ENCODE data around the gene AP1M1.
A peak's percentile ranks its signal among the peaks of the same experiment; 100 is the strongest.

AP1M1 gene

GRCh38 chr19:16249826-16250404 is 52.2 kb downstream of the AP1M1 start:
- Mint-ChIP-seq H3K9me3 (no peaks in the 10 kb centered on the region), H3K27me3 (no peaks in the 10 kb centered on the region), H3K4me3 (no peak overlapping the region), H3K27ac (no peak overlapping the region), H3K36me3 (ENCODE audit: low read depth) (no peaks in the 10 kb centered on the region), H3K4me1 (peaks cover 12% of the 10 kb centered on the region)
- DNase-seq (no peak), ATAC-seq (no peak)

GRCh38 chr19:16252459-16253205 is 54.9 kb downstream of the AP1M1 start:
- Mint-ChIP-seq H3K36me3 (ENCODE audit: low read depth) (no peaks in the 10 kb centered on the region), H3K4me3 (no peak overlapping the region), H3K27me3 (no peaks in the 10 kb centered on the region), H3K4me1 (peaks cover 9% of the 10 kb centered on the region), H3K9me3 (no peaks in the 10 kb centered on the region), H3K27ac (no peak overlapping the region)
- no peak for DNase-seq
- ATAC-seq, result no peak

- Mint-ChIP-seq H3K4me1 (peaks cover 11% of the 10 kb centered on the region), H3K9me3 (no peaks in the 10 kb centered on the region), H3K4me3 (no peak overlapping the region), H3K27me3 (no peaks in the 10 kb centered on the region), H3K36me3 (ENCODE audit: low read depth) (no peaks in the 10 kb centered on the region), H3K27ac (no peak overlapping the region)
- ATAC-seq (no peak), DNase-seq (no peak)
These were observed 57.2 kb downstream of the AP1M1 start for GRCh38 chr19:16254851-16255408.

- H3K27me3 Mint-ChIP-seq, result peaks cover 7% of the 10 kb centered on the region
- ATAC-seq (no peak), DNase-seq (no peak)
- H3K27ac Mint-ChIP-seq, result no peak overlapping the region
- no peaks in the 10 kb centered on the region for H3K9me3 Mint-ChIP-seq
- peaks cover 29% of the 10 kb centered on the region for H3K4me1 Mint-ChIP-seq
- no peak overlapping the region for H3K4me3 Mint-ChIP-seq
- H3K36me3 Mint-ChIP-seq (ENCODE audit: low read depth), result no peaks in the 10 kb centered on the region
These were observed 59.8 kb downstream of the AP1M1 start for GRCh38 chr19:16257509-16258002.

- Mint-ChIP-seq H3K4me3 (no peak overlapping the region), H3K27ac (no peak overlapping the region), H3K9me3 (no peaks in the 10 kb centered on the region), H3K4me1 (peaks cover 37% of the 10 kb centered on the region), H3K27me3 (peaks cover 7% of the 10 kb centered on the region), H3K36me3 (ENCODE audit: low read depth) (no peaks in the 10 kb centered on the region)
- ATAC-seq, result no peak
- no peak for DNase-seq
These were observed 60.8 kb downstream of the AP1M1 start for GRCh38 chr19:16258440-16258903.

- Mint-ChIP-seq H3K9me3 (no peaks in the 10 kb centered on the region), H3K4me1 (peaks cover 37% of the 10 kb centered on the region), H3K4me3 (no peak overlapping the region), H3K27me3 (peaks cover 7% of the 10 kb centered on the region), H3K36me3 (ENCODE audit: low read depth) (no peaks in the 10 kb centered on the region), H3K27ac (no peak overlapping the region)
- DNase-seq (no peak), ATAC-seq (peak; percentile 21)
These were observed 61.9 kb downstream of the AP1M1 start for GRCh38 chr19:16259385-16260159.

GRCh38 chr19:16260160-16260811 is 62.6 kb downstream of the AP1M1 start:
- Mint-ChIP-seq H3K9me3 (no peaks in the 10 kb centered on the region), H3K36me3 (ENCODE audit: low read depth) (no peaks in the 10 kb centered on the region), H3K27ac (no peak overlapping the region), H3K27me3 (peaks cover 12% of the 10 kb centered on the region), H3K4me1 (peaks cover 37% of the 10 kb centered on the region), H3K4me3 (no peak overlapping the region)
- ATAC-seq (no peak), DNase-seq (no peak)

GRCh38 chr19:16260812-16261161 is 63.1 kb downstream of the AP1M1 start:
- H3K36me3 Mint-ChIP-seq (ENCODE audit: low read depth), result no peaks in the 10 kb centered on the region
- no peak overlapping the region for H3K4me3 Mint-ChIP-seq
- no peak overlapping the region for H3K27ac Mint-ChIP-seq

GRCh38 chr19:16261584-16262368 is 64.1 kb downstream of the AP1M1 start:
- Mint-ChIP-seq H3K9me3 (no peaks in the 10 kb centered on the region), H3K36me3 (ENCODE audit: low read depth) (no peaks in the 10 kb centered on the region), H3K4me1 (peaks cover 43% of the 10 kb centered on the region), H3K27me3 (peaks cover 21% of the 10 kb centered on the region), H3K4me3 (no peak overlapping the region), H3K27ac (no peak overlapping the region)
- DNase-seq (no peak), ATAC-seq (no peak)

More at GRCh38 chr19:16260812-16261161, 63.1 kb downstream of the AP1M1 start:
- ATAC-seq, result no peak
- peaks cover 37% of the 10 kb centered on the region for H3K4me1 Mint-ChIP-seq
- no peaks in the 10 kb centered on the region for H3K9me3 Mint-ChIP-seq
- no peak for DNase-seq
- peaks cover 14% of the 10 kb centered on the region for H3K27me3 Mint-ChIP-seq

GRCh38 chr19:16262618-16263017 is 64.9 kb downstream of the AP1M1 start:
- H3K27ac Mint-ChIP-seq, result no peak overlapping the region
- no peak overlapping the region for H3K4me3 Mint-ChIP-seq
- H3K4me1 Mint-ChIP-seq, result peaks cover 48% of the 10 kb centered on the region
- ATAC-seq, result no peak
- no peaks in the 10 kb centered on the region for H3K36me3 Mint-ChIP-seq (ENCODE audit: low read depth)
- no peak for DNase-seq
- H3K9me3 Mint-ChIP-seq, result no peaks in the 10 kb centered on the region
- H3K27me3 Mint-ChIP-seq, result peaks cover 26% of the 10 kb centered on the region

GRCh38 chr19:16263141-16263761 is 65.5 kb downstream of the AP1M1 start:
- no peaks in the 10 kb centered on the region for H3K36me3 Mint-ChIP-seq (ENCODE audit: low read depth)
- no peak overlapping the region for H3K4me3 Mint-ChIP-seq
- no peaks in the 10 kb centered on the region for H3K9me3 Mint-ChIP-seq
- DNase-seq (no peak), ATAC-seq (no peak)
- H3K27ac Mint-ChIP-seq, result no peak overlapping the region
- peaks cover 48% of the 10 kb centered on the region for H3K4me1 Mint-ChIP-seq
- peaks cover 26% of the 10 kb centered on the region for H3K27me3 Mint-ChIP-seq

- H3K36me3 Mint-ChIP-seq (ENCODE audit: low read depth), result no peaks in the 10 kb centered on the region
- DNase-seq (no peak), ATAC-seq (no peak)
- H3K27me3 Mint-ChIP-seq, result peaks cover 26% of the 10 kb centered on the region
- no peak overlapping the region for H3K27ac Mint-ChIP-seq
- H3K4me3 Mint-ChIP-seq, result no peak overlapping the region
- H3K4me1 Mint-ChIP-seq, result peaks cover 50% of the 10 kb centered on the region
- H3K9me3 Mint-ChIP-seq, result no peaks in the 10 kb centered on the region
These were observed 67.5 kb downstream of the AP1M1 start for GRCh38 chr19:16265205-16265604.

GRCh38 chr19:16265890-16266585 is 68.3 kb downstream of the AP1M1 start:
- no peak for ATAC-seq

More at GRCh38 chr19:16265890-16266585, 68.3 kb downstream of the AP1M1 start:
- peak overlapping the region; percentile 46 for H3K27ac Mint-ChIP-seq
- H3K36me3 Mint-ChIP-seq (ENCODE audit: low read depth), result no peaks in the 10 kb centered on the region
- peaks cover 46% of the 10 kb centered on the region for H3K4me1 Mint-ChIP-seq
- H3K27me3 Mint-ChIP-seq, result peaks cover 24% of the 10 kb centered on the region
- H3K9me3 Mint-ChIP-seq, result no peaks in the 10 kb centered on the region
- no peak overlapping the region for H3K4me3 Mint-ChIP-seq
- DNase-seq, result no peak
